EL (cell line): Measurements from ENCODE around the gene EPB41L4A.
"Not testable (repeated sequence)": the region's sequence is repeated elsewhere in the genome, so short reads cannot be mapped to it uniquely, and the experiment has no call there.

Experiments used
- DNase-seq: peaks from one replicate; pipeline ENCODE4 v3.0.0-alpha.2; 2016

EPB41L4A gene

GRCh38 chr5:112396430-112396829, 22.6 kb downstream of the EPB41L4A start:
- no peak for DNase-seq

DNA sequence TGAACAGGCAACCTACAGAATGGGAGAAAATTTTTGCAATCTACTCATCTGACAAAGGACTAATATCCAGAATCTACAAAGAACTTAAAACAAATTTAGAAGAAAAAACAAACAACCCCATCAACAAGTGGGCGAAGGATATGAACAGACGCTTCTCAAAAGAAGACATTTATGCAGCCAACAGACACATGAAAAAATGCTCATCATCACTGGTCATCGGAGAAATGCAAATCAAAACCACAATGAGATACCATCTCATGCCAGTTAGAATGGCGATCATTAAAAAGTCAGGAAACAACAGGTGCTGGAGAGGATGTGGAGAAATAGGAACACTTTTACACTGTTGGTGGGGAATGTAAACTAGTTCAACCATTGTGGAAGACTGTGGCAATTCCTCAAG, 23.8 kb downstream of the EPB41L4A start:
- DNase-seq = not testable (repeated sequence)

DNA sequence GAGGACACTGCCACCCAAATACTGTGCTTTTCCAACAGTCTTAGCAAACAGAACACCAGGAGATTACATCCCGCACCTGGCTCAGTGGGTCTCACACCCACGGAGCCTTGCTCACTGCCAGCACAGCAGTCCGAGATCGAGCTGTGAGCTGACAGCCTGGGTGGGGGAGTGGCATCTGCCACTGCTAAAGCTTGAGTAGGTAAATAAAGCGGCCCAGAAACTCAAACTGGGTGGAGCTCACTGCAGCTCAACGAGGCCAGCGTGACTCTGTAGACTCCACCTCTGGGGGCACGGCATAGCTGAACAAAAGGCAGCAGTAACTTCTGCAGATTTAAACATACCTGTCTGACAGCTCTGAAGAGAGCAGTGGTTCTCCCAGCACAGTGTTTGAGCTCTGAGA, 28.8 kb downstream of the EPB41L4A start:
- DNase-seq = no peak

DNA sequence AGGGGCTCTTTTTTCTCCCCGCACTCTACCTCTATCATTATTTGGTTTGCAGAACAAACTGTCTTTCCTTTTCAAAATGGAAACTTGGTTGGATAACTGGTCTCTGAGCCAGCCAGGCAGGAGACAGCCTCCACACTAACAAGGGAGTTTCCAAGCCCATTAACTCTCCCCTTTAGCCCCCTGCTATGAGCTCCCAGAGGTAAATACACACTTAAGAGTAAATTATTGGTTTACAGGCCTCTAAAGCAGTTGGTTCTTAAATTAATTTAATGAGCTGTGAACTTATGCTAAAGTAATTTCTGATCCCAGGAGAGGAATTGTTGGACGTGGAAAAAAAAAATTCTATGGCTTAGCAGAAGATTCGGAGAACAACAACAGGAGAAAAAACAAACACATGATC, 30.3 kb downstream of the EPB41L4A start:
- DNase-seq = no peak

- no peak for DNase-seq
Measured at GRCh38 chr5:112388074-112388473, 31.0 kb downstream of the EPB41L4A start.

DNA sequence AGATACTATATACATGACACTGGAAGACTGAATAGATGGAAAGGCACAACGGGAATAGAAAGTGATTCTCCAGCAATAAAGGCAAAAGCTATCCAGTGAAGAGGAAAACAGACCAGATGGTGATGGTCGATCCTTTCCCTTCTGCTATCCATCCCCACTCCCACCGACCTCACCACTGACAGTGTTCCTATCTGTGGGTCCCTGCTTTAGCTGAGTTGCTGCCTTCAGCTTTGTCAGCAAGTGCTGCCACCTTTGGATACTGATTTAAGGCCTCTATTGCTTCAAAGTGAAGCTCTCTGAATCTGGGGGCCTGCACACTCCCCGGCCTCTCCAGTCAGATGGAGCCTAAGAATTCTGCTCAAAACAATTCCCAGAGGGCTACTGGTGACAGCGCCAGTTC, 32.3 kb downstream of the EPB41L4A start:
- no peak for DNase-seq

DNA sequence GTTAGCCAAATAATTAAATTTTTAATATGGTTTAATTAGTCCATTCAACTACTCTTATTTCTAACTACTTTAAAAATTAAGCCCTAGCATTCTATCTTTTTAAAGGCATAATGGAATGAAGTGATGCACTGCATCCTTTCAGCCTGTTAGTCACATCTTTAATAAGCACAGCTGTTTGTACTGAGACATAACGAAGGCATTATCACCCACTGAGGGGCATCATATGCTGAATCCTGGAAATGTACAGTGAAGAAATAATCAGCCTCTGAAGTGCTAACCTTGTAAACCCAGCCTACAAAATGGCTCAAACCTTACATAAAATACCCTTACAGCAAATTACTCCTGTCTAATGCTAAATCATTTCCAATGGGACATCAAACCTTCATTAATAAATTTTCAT, 33.1 kb downstream of the EPB41L4A start:
- DNase-seq = no peak

- no peak for DNase-seq
Measured at GRCh38 chr5:112385566-112385965, 33.5 kb downstream of the EPB41L4A start.

- no peak for DNase-seq
Measured at GRCh38 chr5:112384523-112384922, 34.6 kb downstream of the EPB41L4A start.

- DNase-seq = no peak
Measured at GRCh38 chr5:112382886-112383285, 36.2 kb downstream of the EPB41L4A start.

GRCh38 chr5:112381521-112381920, 37.6 kb downstream of the EPB41L4A start:
- no peak for DNase-seq

GRCh38 chr5:112379542-112380325, 39.3 kb downstream of the EPB41L4A start:
- no peak for DNase-seq

- no peak for DNase-seq
Measured at GRCh38 chr5:112374818-112375217, 44.3 kb downstream of the EPB41L4A start.

GRCh38 chr5:112374356-112374755, 44.7 kb downstream of the EPB41L4A start:
- no peak for DNase-seq

- DNase-seq = no peak
Measured at GRCh38 chr5:112373885-112374284, 45.2 kb downstream of the EPB41L4A start.

- DNase-seq = no peak
Measured at GRCh38 chr5:112372543-112372942, 46.5 kb downstream of the EPB41L4A start.

DNA sequence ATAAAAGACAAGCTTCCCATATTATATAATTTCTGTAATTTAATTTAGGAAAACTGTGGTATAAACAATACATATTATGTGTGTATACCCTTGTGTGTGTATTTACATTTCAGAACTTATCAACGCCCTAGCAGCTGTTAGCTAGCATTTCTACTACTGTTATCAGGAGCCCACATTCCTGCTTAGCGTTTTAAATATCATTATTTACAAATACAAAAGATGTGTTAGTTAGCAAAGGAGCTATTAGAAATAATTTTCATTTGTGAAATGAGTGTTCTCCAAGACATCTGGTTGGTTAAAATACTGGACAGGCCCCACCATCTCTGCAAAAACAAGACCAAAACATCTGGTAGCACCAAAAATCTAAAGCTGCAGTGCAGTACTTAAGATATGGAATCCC, 48.0 kb downstream of the EPB41L4A start:
- no peak for DNase-seq

DNA sequence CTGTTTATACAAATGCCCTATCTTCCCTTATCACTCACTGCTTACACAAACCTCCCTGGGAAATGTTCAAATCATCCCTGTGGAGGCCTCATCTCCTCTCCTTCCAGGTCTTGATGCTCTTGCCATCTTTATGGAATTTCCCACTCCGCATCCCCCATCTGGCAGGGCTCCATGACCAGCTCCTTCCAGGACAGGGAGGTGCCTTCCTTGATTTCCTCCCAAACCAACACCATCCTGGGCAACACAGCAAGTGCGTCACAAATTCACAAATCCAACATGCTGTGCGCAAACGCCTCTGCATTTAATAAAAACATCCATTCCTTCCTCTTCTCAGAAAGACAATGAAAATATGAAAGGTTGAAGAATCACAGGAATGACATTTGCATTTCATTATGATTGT, 51.7 kb downstream of the EPB41L4A start:
- DNase-seq = no peak

DNA sequence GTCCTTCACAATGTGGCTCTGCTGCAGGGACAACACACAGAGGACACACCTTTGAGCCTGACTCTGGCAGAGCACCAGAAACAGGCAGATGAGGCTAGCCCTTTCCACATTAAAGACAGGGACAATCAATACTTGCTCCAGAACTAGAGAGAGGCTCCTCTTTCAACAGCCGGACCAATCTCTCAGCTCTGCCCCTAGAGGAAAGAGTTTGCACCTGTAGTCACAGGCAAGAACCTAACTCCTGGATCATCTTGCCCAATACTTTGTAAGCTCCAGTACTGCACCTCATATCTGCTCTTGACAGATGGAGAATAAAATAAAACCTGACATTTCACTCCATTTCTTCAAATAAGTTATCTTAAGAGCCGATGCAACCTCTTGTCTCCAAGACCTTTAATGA, 52.1 kb downstream of the EPB41L4A start:
- no peak for DNase-seq

DNA sequence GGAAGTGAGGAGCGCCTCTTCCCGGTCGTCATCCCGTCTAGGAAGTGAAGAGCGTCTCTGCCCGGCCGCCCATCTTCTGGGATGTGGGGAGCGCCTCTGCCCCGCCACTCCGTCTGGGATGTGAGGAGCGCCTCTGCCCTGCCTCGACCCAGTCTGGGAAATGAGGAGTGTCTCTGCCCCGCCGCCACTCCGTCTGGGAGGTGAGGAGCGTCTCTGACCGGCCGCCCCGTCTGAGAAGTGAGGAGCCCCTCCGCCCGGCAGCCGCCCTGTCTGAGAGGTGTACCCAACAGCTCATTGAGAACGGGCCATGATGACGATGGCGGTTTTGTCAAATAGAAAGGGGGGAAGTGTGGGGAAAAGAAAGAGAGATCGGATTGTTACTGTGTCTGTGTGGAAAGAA, 58.3 kb downstream of the EPB41L4A start:
- not testable (repeated sequence) for DNase-seq

- no peak for DNase-seq
Measured at GRCh38 chr5:112356178-112356956, 62.7 kb downstream of the EPB41L4A start.

DNA sequence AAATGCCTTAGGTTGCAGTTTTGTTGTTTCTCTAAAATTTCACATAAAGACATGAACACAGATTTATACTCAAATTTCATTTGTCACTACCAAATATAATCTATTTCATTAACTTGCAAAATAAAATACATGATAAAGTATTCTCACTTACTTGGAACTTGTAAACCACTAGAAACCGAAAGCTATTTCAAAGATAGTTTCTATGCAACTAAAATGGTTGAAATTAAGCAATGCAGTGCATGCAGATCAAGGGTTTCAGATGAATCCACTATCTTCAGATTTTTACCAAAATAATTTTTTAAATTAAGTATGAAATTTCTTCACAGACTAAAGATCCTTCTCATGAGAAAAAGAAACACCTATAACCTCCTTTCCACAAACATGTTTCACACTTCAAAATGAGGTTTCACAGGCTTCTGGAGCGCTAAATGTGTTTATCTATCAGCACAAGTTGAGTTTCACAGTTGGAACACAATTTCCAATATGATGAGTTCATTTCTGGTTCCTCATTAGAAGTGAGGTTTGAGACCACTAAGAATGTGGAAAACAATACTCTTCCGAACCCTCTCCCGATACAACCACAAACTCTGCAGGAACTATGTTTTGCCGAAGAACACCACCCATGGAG, 63.9 kb downstream of the EPB41L4A start:
- DNase-seq = no peak

- DNase-seq = no peak
Measured at GRCh38 chr5:112353678-112354077, 65.4 kb downstream of the EPB41L4A start.

- DNase-seq = no peak
Measured at GRCh38 chr5:112351225-112351624, 67.9 kb downstream of the EPB41L4A start.
